Stimulated activated CD4-positive, alpha-beta T cell treated with anti-CD3 and anti-CD28 coated beads, TNF-alpha, amount 100 ng/mL, for 1 hour (primary cell): ENCODE results near the gene ZDHHC17.

Experiments
- DNase-seq, 3 donors: peaks; one replicate each; pipeline ENCODE4 v3.0.0-alpha.2; 2020; ENCODE audit warnings: low read depth in 3 of 3, low spot score in 1 of 3

ZDHHC17 gene

DNA sequence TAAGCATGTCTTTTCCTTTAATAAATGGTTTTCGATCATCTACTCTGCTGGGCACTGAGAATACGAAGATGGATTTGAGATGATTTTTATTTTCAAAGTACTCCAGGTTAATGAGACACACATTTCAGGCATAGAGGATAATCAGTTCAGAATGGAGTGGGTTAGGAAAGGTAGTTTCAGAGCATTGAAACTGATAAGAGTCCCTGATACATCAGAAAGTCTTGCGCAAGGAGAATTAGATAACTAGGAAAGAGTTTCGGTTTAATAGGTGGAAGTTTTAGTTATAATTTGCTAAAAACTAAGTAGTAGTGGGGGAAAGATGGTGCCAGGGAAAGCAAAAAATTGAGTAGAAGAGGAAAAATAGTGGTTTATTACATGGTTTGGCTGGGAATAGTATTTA lies 50.1 kb downstream of the ZDHHC17 start:
- DNase-seq = no peak

DNA sequence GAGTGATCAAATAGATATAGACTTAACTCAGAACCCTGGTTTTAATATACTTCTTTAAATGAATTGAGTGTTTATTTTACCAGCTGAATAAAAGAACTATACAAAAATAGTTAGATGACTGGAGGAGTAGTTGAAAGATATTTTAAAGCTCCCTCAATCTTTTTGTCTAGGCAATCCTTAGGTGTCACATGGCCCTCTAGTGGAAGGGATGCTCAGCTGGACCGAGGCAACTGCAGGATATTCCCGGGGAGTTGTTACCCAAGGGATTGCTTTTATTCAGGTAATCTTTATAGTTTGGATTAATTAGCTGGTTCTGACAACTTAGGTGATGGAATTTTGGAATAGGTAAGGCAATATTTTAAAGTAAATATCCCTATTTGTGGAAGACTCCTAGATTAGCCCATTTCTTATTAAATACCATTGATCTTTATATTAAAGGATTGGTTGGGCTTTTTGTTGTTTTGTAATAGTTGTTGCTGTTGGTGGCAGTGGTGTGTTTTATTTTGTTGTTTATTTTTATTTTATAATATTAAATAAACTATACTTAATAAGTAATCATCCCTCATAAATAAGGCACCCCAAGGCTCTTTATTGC lies 57.1 kb downstream of the ZDHHC17 start:
- DNase-seq = no peak

DNA sequence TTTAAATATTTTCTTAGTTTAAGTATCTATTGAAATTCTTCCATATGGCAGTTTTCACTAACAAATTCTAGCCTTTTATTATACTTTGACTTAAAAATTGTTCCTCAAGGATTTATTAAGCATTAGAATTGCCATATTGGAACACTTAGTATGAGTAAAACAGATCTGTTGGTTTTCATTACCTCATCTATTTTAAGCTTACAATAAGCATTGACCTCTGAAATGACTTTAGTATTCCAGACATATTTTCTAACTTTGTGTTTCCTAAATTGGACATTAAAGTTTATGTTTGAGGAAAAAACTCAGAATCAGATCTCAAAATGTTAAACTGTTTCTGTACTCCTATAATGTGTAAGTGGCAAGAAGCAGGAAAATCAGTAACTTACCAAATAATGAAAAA lies 66.5 kb downstream of the ZDHHC17 start:
- DNase-seq = no peak

DNA sequence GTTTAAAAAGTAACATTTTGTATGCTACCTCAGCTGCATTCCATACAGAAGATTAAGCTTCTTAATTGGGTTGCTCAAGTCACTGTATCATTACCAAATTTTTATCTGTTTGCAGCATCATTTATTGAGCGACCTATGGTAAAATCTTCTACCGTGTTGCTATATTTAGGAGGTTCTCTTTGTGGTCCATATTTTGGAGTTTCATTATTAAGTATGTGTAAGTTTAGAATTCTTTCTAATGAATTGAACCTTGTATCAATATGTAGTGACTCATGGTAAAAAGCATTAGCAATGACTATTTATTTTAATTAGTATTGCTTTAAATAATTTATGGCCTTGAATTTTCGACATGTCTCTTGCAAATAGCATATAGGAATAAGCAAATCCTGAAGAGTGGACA lies 72.7 kb downstream of the ZDHHC17 start:
- DNase-seq = no peak

DNA sequence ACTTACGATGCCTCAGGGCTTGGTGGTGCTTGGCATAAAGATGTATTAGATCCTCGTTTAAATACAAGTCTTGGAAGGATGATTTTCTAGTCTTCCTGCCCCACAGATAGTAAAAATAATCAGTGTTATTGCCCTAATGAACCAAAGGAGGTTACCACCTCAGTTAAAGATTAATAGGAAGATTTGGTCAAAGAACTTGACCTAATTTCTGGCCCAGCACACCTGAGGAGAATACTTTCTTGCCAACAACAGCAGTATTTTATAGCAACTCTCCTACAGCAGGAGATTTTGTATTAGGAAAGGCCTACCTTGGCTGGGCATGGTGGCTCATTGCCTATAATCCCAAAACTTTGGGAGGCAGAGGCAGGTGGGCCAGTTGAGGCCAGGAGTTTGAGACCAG lies 83.3 kb downstream of the ZDHHC17 start:
- no peak for DNase-seq

DNA sequence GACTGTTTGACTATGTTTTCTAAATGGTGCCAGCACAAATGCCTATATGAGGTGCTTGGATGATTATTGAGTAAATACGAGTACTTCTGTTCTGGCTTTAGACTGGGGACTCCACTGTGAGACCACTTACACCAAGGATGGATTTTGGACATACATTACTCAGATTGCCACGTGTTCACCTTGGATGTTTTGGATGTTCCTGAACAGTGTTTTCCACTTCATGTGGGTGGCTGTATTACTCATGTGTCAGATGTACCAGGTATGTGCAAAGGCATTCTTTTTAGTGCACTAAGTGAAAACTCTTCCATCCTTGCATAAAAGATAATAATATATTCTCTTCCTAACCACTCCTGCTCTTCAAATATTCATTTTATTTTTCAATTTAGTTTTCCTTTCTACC lies 84.2 kb downstream of the ZDHHC17 start:
- no peak for DNase-seq

DNA sequence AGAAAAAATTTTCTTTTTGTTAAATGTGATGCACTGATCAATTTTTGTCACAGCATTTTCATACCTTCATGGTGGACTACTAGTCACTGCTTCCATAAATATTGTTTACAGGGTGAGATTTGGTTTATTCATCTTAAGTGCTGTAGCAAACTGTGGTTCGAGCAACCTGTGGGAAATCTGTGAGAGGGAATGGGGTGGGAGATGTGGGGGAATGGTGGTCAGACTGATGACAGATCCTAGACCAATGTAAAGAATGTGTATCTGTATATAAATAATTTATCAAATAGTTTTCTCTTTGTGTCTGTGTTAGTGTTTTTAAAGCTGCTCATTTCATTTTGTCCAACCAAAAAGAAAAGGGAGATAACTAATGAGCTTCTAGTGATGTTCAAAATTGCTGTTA lies 88.2 kb downstream of the ZDHHC17 start:
- DNase-seq = no peak

DNA sequence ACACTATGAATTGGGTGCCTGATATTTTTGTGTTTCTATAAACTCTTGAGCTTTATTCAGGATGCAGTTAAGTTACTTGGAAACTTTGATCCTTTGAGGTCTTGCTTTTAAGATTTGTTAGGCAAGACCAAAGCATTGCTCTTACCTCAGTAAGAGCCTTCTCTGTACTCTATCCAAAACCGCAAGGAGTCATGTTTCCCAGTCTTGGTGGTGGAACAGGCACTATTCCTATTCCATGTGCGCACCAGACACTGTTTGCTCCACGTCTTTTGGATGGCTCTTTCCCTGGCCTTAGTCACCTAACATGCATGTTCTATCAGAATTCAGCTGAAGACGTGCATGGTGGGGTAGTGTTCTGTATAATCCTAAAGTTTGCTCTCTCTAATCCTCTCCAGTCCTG lies 91.4 kb downstream of the ZDHHC17 start:
- no peak for DNase-seq

DNA sequence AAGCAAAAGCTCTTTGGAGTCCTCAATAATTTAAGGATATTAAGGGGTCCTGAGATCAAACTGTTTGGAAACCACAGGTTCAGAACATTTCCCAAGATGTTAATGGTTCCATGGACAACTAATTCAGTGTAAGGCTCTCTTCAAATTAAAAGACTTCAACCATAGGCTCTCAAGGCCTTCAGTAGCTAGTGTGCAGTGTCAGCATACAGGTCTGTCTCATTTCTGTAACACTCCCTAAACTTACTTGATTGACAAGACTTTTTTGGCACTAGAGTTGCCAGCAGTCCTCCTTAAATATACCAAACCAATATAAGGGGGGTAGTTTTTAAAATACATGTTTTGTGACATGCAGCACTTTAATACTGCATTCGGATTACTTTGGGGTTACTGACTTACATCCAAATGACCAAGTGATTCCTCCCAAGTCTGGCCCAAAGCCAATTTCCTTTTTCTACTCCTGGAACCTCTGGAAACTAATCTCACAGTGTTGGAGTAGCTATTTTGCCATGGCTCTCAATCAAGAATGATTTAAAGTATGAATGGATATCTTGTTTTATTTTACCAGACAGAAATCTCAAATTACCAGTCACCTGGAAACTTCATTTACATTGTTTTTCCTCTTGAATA lies 92.2 kb downstream of the ZDHHC17 start:
- DNase-seq = no peak

DNA sequence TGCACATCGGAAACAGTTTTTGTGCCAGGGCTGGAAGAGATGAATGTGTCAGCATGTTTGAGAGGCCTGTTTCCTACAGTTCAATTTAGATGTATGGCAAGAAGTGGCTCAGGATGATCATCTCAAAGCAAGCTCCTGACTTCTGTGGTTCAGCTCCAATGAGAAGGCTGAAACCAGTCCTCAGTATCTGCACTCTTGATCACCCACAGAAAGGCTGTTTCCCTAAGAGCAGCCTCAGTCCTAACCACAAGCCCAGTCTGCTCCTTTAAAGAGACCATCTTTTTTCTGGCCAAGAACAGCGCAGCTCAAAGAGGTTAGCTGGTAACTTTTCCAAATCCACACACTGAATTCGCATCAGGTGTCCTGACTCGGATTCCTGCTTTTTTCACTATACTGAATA lies 95.7 kb downstream of the ZDHHC17 start:
- DNase-seq = no peak

DNA sequence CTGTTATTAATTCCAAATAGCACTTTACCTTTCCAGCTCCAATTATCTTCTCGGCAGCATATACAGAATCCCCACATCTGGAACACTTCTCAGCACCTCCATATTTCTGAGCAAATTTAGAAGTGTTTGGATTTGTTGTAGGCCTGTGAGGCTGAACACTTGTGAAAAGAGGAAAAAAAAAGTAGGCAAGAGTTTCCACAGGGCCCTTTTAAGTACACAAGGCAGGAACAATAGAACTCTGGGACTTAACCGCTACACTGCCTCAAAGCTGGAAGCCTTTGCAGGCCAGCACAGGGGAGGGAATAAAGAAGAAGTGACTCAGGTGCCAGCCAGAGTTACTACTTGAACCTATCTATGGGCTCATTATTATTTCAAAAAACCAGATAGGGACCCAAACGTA lies 96.3 kb downstream of the ZDHHC17 start:
- no peak for DNase-seq

DNA sequence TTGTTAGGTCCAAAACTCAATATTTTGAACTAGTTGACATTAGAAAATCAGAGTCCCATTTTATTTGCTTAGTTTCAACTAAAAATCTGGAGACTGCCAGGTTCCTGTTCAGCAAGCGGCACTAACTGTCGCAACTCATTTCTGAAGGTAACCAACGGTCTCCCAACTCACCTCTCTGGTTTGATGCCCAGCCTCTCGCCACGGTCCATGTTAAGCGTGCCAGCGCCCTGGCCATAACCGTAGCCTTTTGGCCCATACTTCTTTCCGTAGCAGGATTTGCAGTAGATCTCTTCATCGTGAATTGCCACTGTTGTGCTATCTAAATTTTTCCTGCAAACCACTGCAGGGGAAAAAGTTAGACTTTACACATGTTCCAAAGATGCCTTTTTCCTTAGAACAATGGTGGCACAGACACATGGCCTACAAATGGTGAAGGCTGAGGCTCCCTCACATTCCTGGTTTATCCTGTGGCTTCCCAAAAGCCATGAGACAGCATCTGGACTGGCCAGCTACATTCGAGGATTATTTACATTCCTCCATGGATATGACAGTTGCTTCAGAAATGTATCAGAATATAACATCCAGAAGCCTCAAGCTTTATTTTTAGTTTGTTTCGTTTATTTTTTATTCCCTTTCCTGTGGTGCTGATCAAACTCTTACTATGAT lies 99.2 kb downstream of the ZDHHC17 start:
- DNase-seq = no peak

DNA sequence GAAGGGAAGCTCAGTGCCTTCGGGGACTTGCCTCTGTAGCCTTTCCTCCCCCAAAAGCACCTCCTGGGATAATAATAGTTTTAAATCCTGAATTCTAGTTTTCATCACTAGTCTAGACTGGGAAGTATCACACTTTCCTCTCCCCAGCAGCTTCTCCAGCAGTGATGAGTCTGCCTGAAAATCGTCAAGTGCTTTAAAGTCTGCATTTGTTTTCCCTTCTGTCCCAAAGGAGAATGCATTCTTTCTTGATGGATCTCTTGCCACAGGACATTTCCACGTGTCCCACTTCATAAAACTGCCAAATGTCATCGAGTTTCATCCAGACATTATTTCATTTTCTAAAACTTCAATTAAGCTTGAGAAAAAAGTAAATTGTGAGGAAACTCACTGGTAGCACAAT lies 99.9 kb downstream of the ZDHHC17 start:
- no peak for DNase-seq

DNA sequence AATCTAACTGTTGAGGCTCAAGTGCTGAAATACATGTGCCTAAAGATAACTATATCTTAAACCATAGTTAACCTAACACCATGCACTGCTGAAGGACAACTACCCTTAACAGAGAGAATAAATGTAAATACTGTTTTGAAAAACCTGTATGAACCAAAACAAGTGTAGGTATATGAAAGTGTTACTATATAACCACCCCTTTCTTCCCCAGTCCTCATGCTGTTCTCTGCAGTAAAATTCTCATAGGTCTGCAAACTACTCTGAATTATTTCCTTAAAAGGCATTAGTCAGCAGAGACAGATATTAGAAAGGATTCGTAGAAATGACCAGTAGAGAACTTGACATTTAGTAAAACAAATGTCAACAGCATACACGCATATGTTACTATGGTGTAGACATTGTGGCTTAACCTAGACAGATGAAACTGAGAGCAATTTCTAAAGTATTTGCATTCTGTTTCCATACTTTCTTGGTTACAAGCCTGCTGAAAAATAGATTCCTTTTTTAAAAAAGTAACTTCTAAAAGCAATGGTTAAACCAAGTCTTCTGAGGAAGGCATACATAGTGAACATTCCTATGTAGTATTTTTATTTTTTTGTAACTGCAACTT lies 101.0 kb downstream of the ZDHHC17 start:
- DNase-seq = no peak

DNA sequence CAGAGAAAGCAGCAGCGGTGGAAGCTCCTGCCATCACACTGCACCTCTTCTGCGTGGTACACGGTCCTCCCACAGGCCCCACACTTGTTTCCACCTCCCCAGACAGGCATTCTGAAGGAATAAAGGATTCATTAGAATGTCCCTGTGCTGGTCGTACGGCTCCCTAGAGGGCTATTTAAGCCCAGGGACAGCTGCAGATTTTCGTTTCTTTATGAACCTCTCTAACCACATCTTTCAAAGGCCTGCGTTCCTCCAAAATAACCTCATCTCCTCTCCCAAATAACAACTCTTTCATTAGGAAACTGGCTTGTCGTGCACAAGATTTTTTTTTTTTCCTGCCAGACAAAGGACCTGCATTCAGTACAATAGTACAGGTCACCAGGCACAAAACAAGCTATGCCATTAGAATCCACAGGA lies 102.2 kb downstream of the ZDHHC17 start:
- DNase-seq = no peak

DNA sequence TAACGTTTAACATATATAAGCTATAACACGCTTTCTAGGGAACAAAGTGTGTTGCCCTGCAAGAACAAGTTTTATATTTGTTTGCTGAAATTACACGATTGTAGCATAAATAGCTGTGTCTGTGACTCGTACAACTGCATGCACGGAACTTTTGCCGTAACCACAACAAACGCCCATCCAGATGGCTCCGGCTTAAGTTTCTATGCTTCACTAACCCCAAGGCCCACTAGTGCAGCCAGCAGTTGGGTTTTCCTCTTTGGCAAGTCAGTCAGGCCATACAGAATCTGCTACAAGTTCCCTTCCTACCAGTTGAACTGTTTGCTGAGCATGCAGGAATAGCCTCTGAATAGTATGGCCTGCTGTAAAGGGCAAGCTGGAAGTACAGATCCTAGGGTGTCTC lies 102.8 kb downstream of the ZDHHC17 start:
- DNase-seq = no peak

DNA sequence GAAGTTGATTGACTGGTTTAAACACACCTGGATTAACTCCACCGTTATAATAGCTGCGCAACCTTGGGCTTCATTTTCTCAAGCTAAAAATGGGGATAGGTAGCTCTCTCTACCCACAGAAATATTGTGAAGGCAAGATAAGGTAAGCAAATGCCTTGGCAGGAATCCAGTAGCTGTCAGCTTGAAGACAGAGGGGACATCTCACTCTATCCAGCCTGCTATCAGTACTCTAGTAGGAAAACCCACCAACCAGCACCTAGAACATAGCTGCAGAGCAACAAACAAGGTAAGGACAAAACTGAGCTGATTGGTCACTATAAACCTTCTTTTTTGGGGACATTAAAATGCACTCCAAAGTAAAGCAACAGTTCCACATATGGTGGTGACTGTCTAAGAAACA lies 107.2 kb downstream of the ZDHHC17 start:
- DNase-seq = no peak

DNA sequence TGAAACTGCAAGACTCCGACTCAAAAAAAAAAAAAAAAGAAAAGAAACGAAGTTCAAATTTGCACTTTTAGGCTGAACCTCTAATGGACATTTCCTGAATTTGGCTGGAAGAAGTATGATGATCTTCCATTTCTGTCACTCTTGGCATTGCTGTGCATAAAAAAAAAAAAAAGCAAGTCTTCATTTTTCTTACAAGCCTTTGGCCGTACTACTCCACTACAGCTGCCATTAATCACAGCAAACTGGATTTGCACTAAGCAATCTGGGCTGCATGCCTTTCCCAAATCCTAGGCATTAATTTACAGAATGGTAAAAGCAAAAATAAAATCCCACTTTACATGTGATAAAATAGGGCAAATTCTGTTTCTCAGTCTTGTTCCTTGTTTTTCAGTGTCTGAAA lies 107.8 kb downstream of the ZDHHC17 start:
- no peak for DNase-seq

DNA sequence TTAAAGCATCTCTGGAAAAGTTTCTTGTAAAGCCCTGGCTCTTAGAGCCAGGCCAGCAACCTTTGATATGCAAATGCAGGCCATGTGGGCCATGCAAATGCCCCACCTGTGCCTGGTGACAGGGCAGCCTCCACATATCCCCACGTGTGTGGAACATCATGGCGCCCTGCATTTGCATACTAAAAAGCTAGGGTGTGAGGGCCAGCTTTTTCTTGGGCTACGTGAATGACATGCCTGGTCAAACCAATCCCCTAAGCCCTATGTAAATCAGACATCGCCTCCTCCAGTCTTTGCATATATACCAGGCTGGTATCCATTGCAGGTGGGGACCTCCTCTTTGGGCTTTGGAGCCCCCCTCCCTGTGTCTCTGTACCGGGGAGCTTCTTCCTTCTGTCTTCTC lies 108.5 kb downstream of the ZDHHC17 start:
- no peak for DNase-seq

DNA sequence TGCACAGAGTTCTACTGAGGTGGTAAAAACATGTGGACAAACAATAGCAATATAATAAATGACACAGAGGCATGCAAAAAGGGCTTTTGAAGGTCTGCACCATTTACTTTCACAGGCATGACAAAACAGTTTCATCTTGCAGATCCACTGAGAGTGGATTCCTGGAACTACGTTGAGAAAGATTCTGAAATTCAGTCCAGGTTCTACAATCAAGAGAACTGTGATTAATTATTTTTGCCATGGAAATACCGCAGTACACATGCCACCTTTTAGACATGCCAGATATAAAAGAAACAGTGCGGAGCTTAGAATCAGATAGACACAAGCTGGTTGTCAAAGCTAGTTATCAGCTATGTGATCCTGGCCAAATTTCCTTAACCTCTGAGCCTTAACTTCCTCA lies 110.1 kb downstream of the ZDHHC17 start:
- DNase-seq = no peak

DNA sequence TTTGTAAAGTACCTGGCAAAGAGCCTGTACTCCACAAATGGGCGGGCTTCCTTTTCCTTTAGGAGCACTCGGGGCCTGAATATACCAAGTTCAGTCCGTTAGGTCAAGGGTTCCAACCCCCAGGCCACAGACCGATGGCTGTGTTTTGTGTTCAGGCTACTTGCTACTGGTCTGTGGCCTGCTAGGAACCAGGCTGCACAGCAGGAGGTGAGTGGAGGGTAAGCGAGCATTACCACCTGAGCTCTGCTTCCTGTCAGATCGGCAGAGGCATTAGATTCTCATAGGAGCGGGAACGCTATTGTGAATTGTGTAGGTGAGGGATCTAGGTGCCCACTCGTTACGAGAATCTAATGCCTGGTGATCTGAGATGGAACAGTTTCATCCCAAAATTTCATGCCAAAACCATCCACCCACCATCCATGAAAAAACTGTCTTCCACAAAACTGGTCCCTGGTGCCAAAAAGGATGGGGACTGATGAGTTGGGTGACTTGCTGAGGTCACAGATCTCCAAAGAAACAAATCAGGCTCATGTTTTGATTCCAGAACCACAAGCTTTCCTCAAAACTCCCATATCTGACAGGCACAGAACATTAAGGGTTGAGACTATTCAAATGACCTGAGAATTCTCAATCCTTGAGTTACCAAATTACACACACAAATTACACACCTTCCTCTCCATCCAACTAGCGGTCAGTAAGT lies 110.7 kb downstream of the ZDHHC17 start:
- DNase-seq = no peak

DNA sequence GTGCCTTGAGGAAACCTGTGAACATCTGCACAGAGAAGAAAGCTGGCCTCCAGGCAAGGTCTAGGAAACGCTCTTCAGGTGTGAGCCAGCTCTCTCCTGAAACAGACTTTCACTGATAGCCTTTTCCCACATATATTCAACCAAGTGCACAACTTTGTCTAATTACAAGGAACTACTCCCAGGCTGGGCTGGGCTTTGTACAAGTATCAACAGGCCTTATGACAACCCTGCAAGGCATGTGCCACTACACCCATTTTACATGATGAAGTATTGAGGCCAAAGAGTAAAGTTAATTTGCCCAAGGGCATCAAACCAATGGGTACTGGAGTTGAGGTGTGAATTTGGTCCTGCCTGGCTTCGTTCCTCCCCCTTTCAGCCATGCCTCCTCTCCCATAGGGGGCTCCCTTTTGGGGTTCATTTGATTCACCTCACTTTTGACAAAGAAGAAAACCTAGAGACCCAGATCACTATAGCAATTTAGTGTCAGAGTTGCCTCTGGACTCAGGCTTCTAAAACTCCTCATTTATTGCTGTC lies 112.8 kb downstream of the ZDHHC17 start:
- DNase-seq = no peak
